Measurements from ENCODE around the gene NUP62. TPM values are rescaled to one million over a fixed set of nuclear protein-coding genes. Genes with fewer than 3 reads are reported as not detected.

The NUP62 gene
- total RNA-seq, 1 experiment from 2014 or later, result 85.2 TPM

DNA sequence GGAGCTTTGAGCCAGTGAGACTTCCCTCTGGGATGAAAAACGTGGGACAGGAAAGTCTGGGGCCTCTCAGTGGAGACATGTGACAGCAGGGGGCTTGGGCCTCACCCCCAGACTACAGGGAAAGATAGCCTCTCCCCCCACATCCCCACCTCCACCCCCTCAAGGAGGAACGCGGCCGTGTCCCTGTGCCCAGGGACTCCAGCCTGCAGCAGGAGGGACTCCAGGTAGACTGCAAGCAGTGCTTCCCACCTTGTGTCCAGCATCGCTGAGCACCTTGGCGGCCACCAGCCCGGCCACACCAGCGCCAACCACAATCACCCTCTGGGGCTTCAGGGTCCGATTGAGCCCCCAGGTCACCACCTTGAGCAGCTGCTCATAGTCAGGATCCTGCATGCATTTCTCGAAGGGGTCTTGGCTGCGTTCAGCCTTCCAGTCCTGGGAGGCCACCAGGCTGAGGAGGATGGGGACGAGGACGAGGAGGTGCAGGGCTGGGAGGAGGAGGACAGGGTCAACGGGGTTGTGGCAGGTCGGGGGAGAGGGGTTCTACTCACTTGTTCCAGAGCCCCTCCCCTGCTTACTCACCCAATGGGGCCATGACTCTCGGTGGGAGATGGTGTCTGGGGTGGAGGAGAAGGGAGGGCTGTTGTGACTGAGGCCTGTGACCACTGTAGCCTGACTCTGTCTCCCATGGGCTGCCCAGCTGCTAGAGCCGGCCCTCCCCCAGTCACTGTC is 33.6 kb downstream of the NUP62 start:
- ChIA-PET CTCF (no interaction called here), RAD21 (ENCODE audit: low non-redundant PET in 1 of 2, low total read pairs in 2 of 2, uncharacterized antibody in 2 of 2, unreplicated experiment in 2 of 2) (no interaction called here), POLR2A (no interaction called here)
- intact Hi-C loops (cut with micrococcal nuclease), result no loop called here
- H2AFZ ChIP-seq (ENCODE audit: low read depth, low read length, poor library complexity, severe bottlenecking), result no peak overlapping the region
- no peak overlapping the region for H3K4me3 ChIP-seq (replicated peaks in 1 of 2; ENCODE audit: low read depth in 1 of 2, low read length in 2 of 2)
- no peak overlapping the region for H3K27ac ChIP-seq (ENCODE audit: low read depth, low read length)
- DNase-seq (ENCODE audit: low read depth, low spot score) (no peak), ATAC-seq (no peak)
- no peak overlapping the region for H3K4me2 ChIP-seq (ENCODE audit: low read length)
- H3K9ac ChIP-seq (ENCODE audit: low read length), result no peak overlapping the region
- no peaks in the 10 kb centered on the region for H3K79me2 ChIP-seq (ENCODE audit: insufficient read depth, low read length)
- H3K9me2 ChIP-seq (ENCODE audit: insufficient read depth), result no peaks in the 10 kb centered on the region
- H3K36me3 ChIP-seq (ENCODE audit: control insufficient read depth in 1 of 2, insufficient read depth in 2 of 2, low read length in 2 of 2), result no peaks in the 10 kb centered on the region
- no TSS peak for BruUV-seq (replicated peaks)
- H3K27me3 ChIP-seq (ENCODE audit: insufficient read depth, low read length), result no peaks in the 10 kb centered on the region
- H4K20me1 ChIP-seq (ENCODE audit: insufficient read depth), result no peaks in the 10 kb centered on the region
- TF ChIP-seq SP1 (IDR thresholded peaks at IDR 0.05; ENCODE audit: low read depth) (no peak), ELF1 (IDR thresholded peaks at IDR 0.05; ENCODE audit: borderline replicate concordance, low read depth) (no peak), SIN3A (IDR thresholded peaks at IDR 0.05; ENCODE audit: low read depth) (no peak), SRF (IDR thresholded peaks at IDR 0.05; ENCODE audit: low read depth) (no peak)
- TF ChIP-seq, protein P1, sequence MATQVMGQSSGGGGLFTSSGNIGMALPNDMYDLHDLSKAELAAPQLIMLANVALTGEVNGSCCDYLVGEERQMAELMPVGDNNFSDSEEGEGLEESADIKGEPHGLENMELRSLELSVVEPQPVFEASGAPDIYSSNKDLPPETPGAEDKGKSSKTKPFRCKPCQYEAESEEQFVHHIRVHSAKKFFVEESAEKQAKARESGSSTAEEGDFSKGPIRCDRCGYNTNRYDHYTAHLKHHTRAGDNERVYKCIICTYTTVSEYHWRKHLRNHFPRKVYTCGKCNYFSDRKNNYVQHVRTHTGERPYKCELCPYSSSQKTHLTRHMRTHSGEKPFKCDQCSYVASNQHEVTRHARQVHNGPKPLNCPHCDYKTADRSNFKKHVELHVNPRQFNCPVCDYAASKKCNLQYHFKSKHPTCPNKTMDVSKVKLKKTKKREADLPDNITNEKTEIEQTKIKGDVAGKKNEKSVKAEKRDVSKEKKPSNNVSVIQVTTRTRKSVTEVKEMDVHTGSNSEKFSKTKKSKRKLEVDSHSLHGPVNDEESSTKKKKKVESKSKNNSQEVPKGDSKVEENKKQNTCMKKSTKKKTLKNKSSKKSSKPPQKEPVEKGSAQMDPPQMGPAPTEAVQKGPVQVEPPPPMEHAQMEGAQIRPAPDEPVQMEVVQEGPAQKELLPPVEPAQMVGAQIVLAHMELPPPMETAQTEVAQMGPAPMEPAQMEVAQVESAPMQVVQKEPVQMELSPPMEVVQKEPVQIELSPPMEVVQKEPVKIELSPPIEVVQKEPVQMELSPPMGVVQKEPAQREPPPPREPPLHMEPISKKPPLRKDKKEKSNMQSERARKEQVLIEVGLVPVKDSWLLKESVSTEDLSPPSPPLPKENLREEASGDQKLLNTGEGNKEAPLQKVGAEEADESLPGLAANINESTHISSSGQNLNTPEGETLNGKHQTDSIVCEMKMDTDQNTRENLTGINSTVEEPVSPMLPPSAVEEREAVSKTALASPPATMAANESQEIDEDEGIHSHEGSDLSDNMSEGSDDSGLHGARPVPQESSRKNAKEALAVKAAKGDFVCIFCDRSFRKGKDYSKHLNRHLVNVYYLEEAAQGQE (IDR thresholded peaks at IDR 0.05; ENCODE audit: low read depth), result no peak
- TF ChIP-seq, protein P2, sequence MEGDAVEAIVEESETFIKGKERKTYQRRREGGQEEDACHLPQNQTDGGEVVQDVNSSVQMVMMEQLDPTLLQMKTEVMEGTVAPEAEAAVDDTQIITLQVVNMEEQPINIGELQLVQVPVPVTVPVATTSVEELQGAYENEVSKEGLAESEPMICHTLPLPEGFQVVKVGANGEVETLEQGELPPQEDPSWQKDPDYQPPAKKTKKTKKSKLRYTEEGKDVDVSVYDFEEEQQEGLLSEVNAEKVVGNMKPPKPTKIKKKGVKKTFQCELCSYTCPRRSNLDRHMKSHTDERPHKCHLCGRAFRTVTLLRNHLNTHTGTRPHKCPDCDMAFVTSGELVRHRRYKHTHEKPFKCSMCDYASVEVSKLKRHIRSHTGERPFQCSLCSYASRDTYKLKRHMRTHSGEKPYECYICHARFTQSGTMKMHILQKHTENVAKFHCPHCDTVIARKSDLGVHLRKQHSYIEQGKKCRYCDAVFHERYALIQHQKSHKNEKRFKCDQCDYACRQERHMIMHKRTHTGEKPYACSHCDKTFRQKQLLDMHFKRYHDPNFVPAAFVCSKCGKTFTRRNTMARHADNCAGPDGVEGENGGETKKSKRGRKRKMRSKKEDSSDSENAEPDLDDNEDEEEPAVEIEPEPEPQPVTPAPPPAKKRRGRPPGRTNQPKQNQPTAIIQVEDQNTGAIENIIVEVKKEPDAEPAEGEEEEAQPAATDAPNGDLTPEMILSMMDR (IDR thresholded peaks at IDR 0.05 in 2 of 3, conservative IDR thresholded peaks at IDR 0.05 in 1 of 3; ENCODE audit: borderline replicate concordance in 1 of 3, insufficient read depth in 1 of 3, low read depth in 2 of 3, low read length in 2 of 3), result no peak
- H3K4me1 ChIP-seq (ENCODE audit: control insufficient read depth in 1 of 2, insufficient read depth in 2 of 2, low read length in 2 of 2), result peaks cover 3 to 9% of the 10 kb centered on the region in 2 experiments
- no peaks in the 10 kb centered on the region for H3K9me3 ChIP-seq (ENCODE audit: control insufficient read depth in 1 of 2, insufficient read depth in 1 of 2, low read depth in 1 of 2, low read length in 2 of 2)
